Neuronal stem cell (in vitro differentiated cells): ENCODE measurements around the gene LRRC4B.
A peak's percentile ranks its signal among the peaks of the same experiment; 100 is the strongest.
"Not testable (repeated sequence)": the region's sequence is repeated elsewhere in the genome, so short reads cannot be mapped to it uniquely, and the experiment has no call there.

Experiments
- DNase-seq: peaks from one replicate; pipeline ENCODE4 v3.0.0-alpha.2; 2013; ENCODE audit warnings: low spot score
- H2AFZ ChIP-seq: one replicate; pipeline ENCODE4 v1.6.1; 2013; ENCODE audit warnings: mild to moderate bottlenecking, low read length, inconsistent platforms
- H2AK5ac ChIP-seq: 2 replicates; pipeline ENCODE4 v1.6.1; 2013; ENCODE audit warnings: low read depth, mild to moderate bottlenecking, inconsistent platforms, low read length, moderate library complexity, mixed read lengths
- H2BK120ac ChIP-seq: 2 replicates; pipeline ENCODE4 v1.6.1; 2013; ENCODE audit warnings: low read depth, mild to moderate bottlenecking, inconsistent platforms, low read length, moderate library complexity, mixed read lengths
- H2BK12ac ChIP-seq: one replicate; pipeline ENCODE4 v1.6.1; 2013; ENCODE audit warnings: low read length, inconsistent platforms
- H2BK15ac ChIP-seq: 2 replicates; pipeline ENCODE4 v1.6.1; 2013; ENCODE audit warnings: mild to moderate bottlenecking, low read length, inconsistent platforms, mixed read lengths
- H2BK5ac ChIP-seq: one replicate; pipeline ENCODE4 v1.6.1; 2013; ENCODE audit warnings: inconsistent platforms, mild to moderate bottlenecking, low read length, moderate library complexity
- H3K14ac ChIP-seq: one replicate; pipeline ENCODE4 v1.6.1; 2013; ENCODE audit warnings: low read length, inconsistent platforms
- H3K18ac ChIP-seq: 2 replicates; pipeline ENCODE4 v1.6.1; 2013; ENCODE audit warnings: low read length, inconsistent platforms
- H3K23ac ChIP-seq: 2 replicates; pipeline ENCODE4 v1.6.1; 2013; ENCODE audit warnings: low read depth, mild to moderate bottlenecking, mixed read lengths, low read length, inconsistent platforms; ENCODE audit not compliant: poor library complexity
- H3K27ac ChIP-seq: replicated peaks from 3 replicates; pipeline ENCODE4 v1.5.1; 2013; ENCODE audit warnings: low read length, inconsistent platforms
- H3K27me3 ChIP-seq, 3 experiments: 2 replicates each; pipeline ENCODE4 v1.6.1; 2013; ENCODE audit warnings: low read length in 3 of 3, mild to moderate bottlenecking in 2 of 3, inconsistent platforms in 1 of 3, low read depth in 1 of 3, mixed read lengths in 1 of 3, moderate library complexity in 1 of 3; ENCODE audit not compliant: control insufficient read depth in 3 of 3, insufficient read depth in 3 of 3
- H3K36me3 ChIP-seq, 2 donors: replicated peaks in 1 of 2; 2 replicates each; pipeline ENCODE4 v1.6.1; 2013; ENCODE audit warnings: low read length in 2 of 2; ENCODE audit not compliant: control insufficient read depth in 2 of 2, insufficient read depth in 2 of 2
- H3K4ac ChIP-seq: 2 replicates; pipeline ENCODE4 v1.6.1; 2013; ENCODE audit warnings: inconsistent platforms, mild to moderate bottlenecking, low read length, moderate library complexity
- H3K4me1 ChIP-seq, 2 donors: 1 replicate in 1 of 2; 2 replicates in 1 of 2; pipeline ENCODE4 v1.6.1; 2013; ENCODE audit warnings: low read length in 2 of 2, low read depth in 1 of 2; ENCODE audit not compliant: control insufficient read depth in 2 of 2, insufficient read depth in 1 of 2
- H3K4me2 ChIP-seq: one replicate; pipeline ENCODE4 v1.6.1; 2013; ENCODE audit warnings: mild to moderate bottlenecking, low read length, inconsistent platforms; ENCODE audit not compliant: insufficient read depth, poor library complexity, severe bottlenecking
- H3K4me3 ChIP-seq, 2 donors: 2 replicates each; pipeline ENCODE4 v1.5.1; 2013; ENCODE audit warnings: low read length in 2 of 2, mild to moderate bottlenecking in 2 of 2, inconsistent platforms in 1 of 2, moderate library complexity in 1 of 2
- H3K79me1 ChIP-seq: one replicate; pipeline ENCODE4 v1.6.1; 2013; ENCODE audit warnings: low read depth, mild to moderate bottlenecking, inconsistent platforms, low read length, moderate library complexity
- H3K9ac ChIP-seq: one replicate; pipeline ENCODE4 v1.6.1; 2013; ENCODE audit warnings: mild to moderate bottlenecking, low read depth, low read length, inconsistent platforms; ENCODE audit not compliant: poor library complexity
- H3K9me3 ChIP-seq, 2 donors: replicated peaks in 1 of 2; 2 replicates each; pipeline versions ENCODE3 to v1.6.1; 2013; ENCODE audit warnings: low read length in 2 of 2, mild to moderate bottlenecking in 2 of 2, inconsistent platforms in 1 of 2, low read depth in 1 of 2, mixed read lengths in 1 of 2, moderate library complexity in 1 of 2; ENCODE audit not compliant: control insufficient read depth in 2 of 2, insufficient read depth in 1 of 2
- H4K8ac ChIP-seq: one replicate; pipeline ENCODE4 v1.6.1; 2013; ENCODE audit warnings: low read depth, mild to moderate bottlenecking, inconsistent platforms, low read length, moderate library complexity
- H4K91ac ChIP-seq: one replicate; pipeline ENCODE4 v1.6.1; 2013; ENCODE audit warnings: low read length, low read depth, mild to moderate bottlenecking, inconsistent platforms; ENCODE audit not compliant: poor library complexity
- WGBS, 2 donors: extraction: QIAGEN DNeasy Blood & Tissue Kit; methylation state at CpG; one replicate each; pipeline ENCODE4 v1.1.7; 2013; ENCODE audit warnings: missing lambda C conversion rate in 2 of 2, mixed read lengths in 1 of 2; ENCODE audit not compliant: insufficient read length in 2 of 2, insufficient replicate concordance in 1 of 2; ENCODE audit errors: extremely low coverage in 2 of 2; 5-methylcytosine and 5-hydroxymethylcytosine counted together

The LRRC4B gene

GRCh38 chr19:50476224-50476906 is 91.9 kb downstream of the LRRC4B start, which contains the start of the genes EMC10 and GARIN5A:
Gene EMC10, plus strand, starts transcription at chr19:50476507. Its CDS starts 38 bp downstream, at chr19:50476545.
Gene GARIN5A, minus strand, starts transcription at chr19:50476848. Its CDS starts 460 bp downstream, at chr19:50476388.
- peak; percentile 93 for DNase-seq
- peak within 1 kb of the TSS; percentile 98 for H3K18ac ChIP-seq
- peak within 1 kb of the TSS; percentile 12 for H3K23ac ChIP-seq
- H3K27me3 ChIP-seq: peaks cover 0 to 15% (median 0%) of the 10 kb centered on the region in 3 experiments
- peak within 1 kb of the TSS; percentile 21 for H2BK15ac ChIP-seq
- H3K4ac ChIP-seq: peak within 1 kb of the TSS; percentile 53
- no peak within 1 kb of the TSS for H4K8ac ChIP-seq
- peaks cover 7% of the 10 kb centered on the region for H3K79me1 ChIP-seq
- peaks cover 6 to 31% of the 10 kb centered on the region in 2 donors for H3K9me3 ChIP-seq
- H2BK120ac ChIP-seq: peak within 1 kb of the TSS; percentile 87
- no peak within 1 kb of the TSS for H4K91ac ChIP-seq
- peak within 1 kb of the TSS; percentile 100 for H2AFZ ChIP-seq
- peak within 1 kb of the TSS; percentile 46 to 97 for H3K4me3 ChIP-seq
- peak within 1 kb of the TSS; percentile 90 for H2BK5ac ChIP-seq
- H3K14ac ChIP-seq: no peak within 1 kb of the TSS
- peak within 1 kb of the TSS; percentile 69 for H3K4me2 ChIP-seq
- peak within 1 kb of the TSS; percentile 95 for H3K9ac ChIP-seq
- peaks cover 14 to 25% of the 10 kb centered on the region in 2 donors for H3K36me3 ChIP-seq
- H3K4me1 ChIP-seq: no peaks in the 10 kb centered on the region
- peak within 1 kb of the TSS; percentile 79 for H3K27ac ChIP-seq
- peak within 1 kb of the TSS; percentile 47 for H2BK12ac ChIP-seq
- peak within 1 kb of the TSS; percentile 98 for H2AK5ac ChIP-seq
- no CpG with 5 or more reads among the region's 58 CpGs for WGBS, 2 donors

GRCh38 chr19:50475736-50476223 is 92.5 kb downstream of the LRRC4B start:
- WGBS, 2 donors: no CpG with 5 or more reads among the region's 29 CpGs
- Histone ChIP-seq H2BK5ac (peak overlapping the region; percentile 90), H3K23ac (peak overlapping the region; percentile 12), H3K27ac (no peak overlapping the region), H2AK5ac (peak overlapping the region; percentile 98), H3K79me1 (peaks cover 7% of the 10 kb centered on the region), H4K8ac (no peak overlapping the region), H3K18ac (peak overlapping the region; percentile 85), H3K4ac (peak overlapping the region; percentile 53), H2BK12ac (peak overlapping the region; percentile 47), H4K91ac (no peak overlapping the region), H3K9me3 (peaks cover 6 to 31% of the 10 kb centered on the region in 2 donors), H3K14ac (no peak overlapping the region), H3K4me2 (no peak overlapping the region), H3K27me3 (peaks cover 0 to 15% (median 0%) of the 10 kb centered on the region in 3 experiments), H2BK15ac (no peak overlapping the region), H3K4me1 (no peaks in the 10 kb centered on the region), H3K9ac (no peak overlapping the region), H2BK120ac (peak overlapping the region; percentile 87), H3K36me3 (peaks cover 14 to 21% of the 10 kb centered on the region in 2 donors), H3K4me3 (no peak overlapping the region), H2AFZ (peak overlapping the region; percentile 100)
- no peak for DNase-seq

DNA sequence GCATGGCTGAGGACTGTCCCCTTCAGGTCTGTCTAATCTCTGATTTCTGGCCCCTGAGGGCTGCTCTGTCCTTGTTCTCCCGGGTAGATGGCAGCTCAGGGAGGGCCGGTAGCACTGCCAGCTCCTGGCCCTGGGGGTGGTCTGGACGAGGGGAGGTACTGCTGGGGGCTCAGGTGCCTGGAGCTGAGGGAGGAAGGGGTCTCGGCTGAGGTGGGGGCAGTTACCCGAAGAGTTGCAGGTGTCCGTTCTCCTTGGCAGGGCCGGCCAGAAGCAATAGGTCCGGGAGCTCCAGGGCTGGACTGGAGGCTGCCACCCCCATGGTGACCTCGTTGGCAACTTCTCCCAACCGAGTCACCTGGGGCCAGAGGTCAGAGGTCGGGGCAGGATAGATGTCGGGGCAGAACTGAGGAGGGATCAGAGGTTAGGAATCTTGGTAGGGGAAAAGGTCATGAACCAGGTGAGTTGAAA is 93.1 kb downstream of the LRRC4B start:
- H3K4me1 ChIP-seq: no peaks in the 10 kb centered on the region
- H2AK5ac ChIP-seq: peak overlapping the region; percentile 81
- DNase-seq: no peak
- H2AFZ ChIP-seq: no peak overlapping the region
- peak overlapping the region; percentile 67 for H2BK120ac ChIP-seq
- no peak overlapping the region for H3K14ac ChIP-seq
- peaks cover 0 to 15% (median 0%) of the 10 kb centered on the region in 3 experiments for H3K27me3 ChIP-seq
- no peak overlapping the region for H3K4me3 ChIP-seq
- H3K4ac ChIP-seq: no peak overlapping the region
- H2BK15ac ChIP-seq: peak overlapping the region; percentile 21
- H3K18ac ChIP-seq: peak overlapping the region; percentile 35
- no peak overlapping the region for H4K8ac ChIP-seq
- H2BK5ac ChIP-seq: peak overlapping the region; percentile 87
- H2BK12ac ChIP-seq: no peak overlapping the region
- H3K9me3 ChIP-seq: peaks cover 6 to 31% of the 10 kb centered on the region in 2 donors
- H3K27ac ChIP-seq: no peak overlapping the region
- H3K4me2 ChIP-seq: no peak overlapping the region
- H3K9ac ChIP-seq: no peak overlapping the region
- no CpG with 5 or more reads among the region's 12 CpGs for WGBS, 2 donors
- H3K79me1 ChIP-seq: peaks cover 7% of the 10 kb centered on the region
- H3K36me3 ChIP-seq: peaks cover 14 to 17% of the 10 kb centered on the region in 2 donors
- no peak overlapping the region for H4K91ac ChIP-seq
- H3K23ac ChIP-seq: no peak overlapping the region

DNA sequence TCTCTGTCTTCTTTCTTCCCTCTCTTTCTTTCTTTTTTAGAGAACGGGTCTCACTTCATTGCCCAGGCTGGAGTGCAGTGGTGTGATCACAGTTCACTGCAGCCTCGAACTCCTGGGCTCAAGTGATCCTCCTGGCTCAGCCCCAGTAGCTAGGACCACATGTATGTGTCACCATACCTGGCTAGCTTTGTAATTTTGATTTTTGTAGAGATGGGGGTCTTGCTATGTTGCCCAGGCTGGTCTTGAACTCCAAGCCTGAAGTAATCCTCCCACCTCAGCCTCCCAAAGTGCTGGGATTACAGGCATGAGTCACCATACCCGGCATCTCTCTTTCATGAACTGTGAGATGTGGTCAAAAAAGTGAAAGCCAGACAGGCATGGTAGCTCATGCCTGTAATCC is 94.9 kb downstream of the LRRC4B start:
- no CpG with 5 or more reads among the region's 3 CpGs for WGBS, 2 donors
- H3K14ac ChIP-seq, H2BK5ac ChIP-seq, H4K8ac ChIP-seq, H2AFZ ChIP-seq, H2BK120ac ChIP-seq, H3K27ac ChIP-seq, H3K4me1 ChIP-seq, H3K23ac ChIP-seq, H4K91ac ChIP-seq, H2AK5ac ChIP-seq, H3K4ac ChIP-seq, H2BK12ac ChIP-seq, H3K18ac ChIP-seq, H3K4me3 ChIP-seq, DNase-seq, H3K79me1 ChIP-seq, H3K36me3 ChIP-seq, H2BK15ac ChIP-seq, H3K4me2 ChIP-seq, H3K9ac ChIP-seq: not testable (repeated sequence)
- Histone ChIP-seq H3K9me3 (peaks cover 3 to 16% of the 10 kb centered on the region in 2 donors), H3K27me3 (peaks cover 0 to 22% (median 0%) of the 10 kb centered on the region in 3 experiments)
